GM21576 (cell line): ENCODE results near the gene GNL2.

Experiments
- ATAC-seq: cut with Tn5 transposase; IDR thresholded peaks from one replicate; pipeline ENCODE4 v1.9.1; 2021; ENCODE audit warnings: mild to moderate bottlenecking, moderate library complexity; ENCODE audit not compliant: unreplicated experiment

GNL2 gene

DNA sequence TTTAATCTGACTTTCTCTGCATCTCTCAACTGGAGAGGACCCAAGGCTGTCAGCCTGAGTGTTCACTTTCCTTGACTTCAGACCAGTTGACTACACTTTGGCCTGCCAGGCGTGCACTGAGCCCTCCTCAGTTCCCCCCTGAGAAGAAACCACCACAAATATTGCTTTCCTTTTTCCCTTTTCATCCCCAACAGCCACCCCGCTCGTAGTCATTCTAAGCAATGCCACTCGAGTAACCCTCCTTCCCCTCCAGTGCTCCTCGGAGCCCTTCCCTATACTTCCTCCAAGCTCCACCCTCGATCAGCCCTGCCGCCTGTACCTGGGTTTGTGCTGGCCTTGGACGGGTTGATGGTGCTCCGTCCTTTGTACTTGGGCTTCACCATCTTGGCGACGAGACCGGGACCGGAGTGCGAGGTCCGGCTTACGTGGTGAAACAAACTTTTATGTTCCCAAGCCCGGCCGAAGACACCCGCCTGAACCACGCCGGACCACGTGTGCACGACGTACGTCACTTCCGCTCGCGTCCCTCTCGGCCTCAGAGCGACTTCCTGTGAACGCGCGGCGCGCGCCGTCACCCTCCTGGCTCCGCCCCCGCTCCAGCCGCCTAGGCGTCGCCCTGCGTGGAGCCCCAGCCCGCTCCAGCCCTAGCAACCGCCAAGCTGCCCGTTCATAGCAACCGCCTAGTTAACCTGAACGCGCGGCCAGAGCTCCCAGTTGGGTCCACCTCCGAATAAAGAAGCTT is at the start of gene GNL2:
Gene GNL2, minus strand, starts transcription at position 498 of the 742 bp plus-strand sequence. Its CDS starts 115 bp downstream, at position 383.
- ATAC-seq = peak; percentile 96

DNA sequence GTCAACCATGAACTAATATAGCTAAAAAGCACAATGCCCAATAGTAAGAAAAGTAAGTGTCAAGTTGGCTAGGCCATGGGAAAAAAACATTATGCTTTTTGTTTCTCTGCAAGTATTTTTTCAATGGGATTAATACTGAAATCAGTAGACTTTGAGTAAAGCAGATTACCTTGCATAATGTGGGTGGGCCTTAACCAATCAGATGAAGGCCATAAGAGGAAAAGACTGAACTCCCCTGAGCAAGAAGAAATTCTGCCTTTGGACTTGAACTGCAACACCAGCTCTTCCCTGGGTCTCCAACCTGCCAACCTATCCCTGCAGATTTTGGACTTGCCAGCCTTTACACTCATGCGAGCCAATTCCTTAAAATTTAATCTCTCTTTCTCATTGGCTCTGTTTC is 45.3 kb upstream of the GNL2 start:
- no peak for ATAC-seq

DNA sequence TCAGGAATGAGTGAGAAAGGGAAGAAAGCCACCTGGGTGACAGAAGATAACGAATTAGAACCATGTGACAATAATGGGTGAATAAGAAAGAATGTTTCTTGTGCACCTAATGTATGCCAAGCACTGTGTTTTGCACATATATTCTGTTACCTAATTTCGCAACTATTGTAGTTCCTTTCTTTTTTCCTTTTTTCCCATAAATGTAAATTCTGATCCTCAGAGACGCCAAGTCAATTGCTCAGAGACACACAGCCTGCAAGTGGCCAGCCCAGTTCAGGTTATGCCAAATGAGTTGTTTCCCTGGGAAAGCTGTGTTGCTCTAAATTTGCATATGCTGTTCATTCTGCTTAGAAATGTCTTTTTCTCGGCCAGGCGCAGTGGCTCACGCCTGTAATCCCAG is 40.7 kb upstream of the GNL2 start:
- no peak for ATAC-seq

- ATAC-seq = no peak
These were observed 39.5 kb upstream of the GNL2 start for GRCh38 chr1:37634992-37635902.

DNA sequence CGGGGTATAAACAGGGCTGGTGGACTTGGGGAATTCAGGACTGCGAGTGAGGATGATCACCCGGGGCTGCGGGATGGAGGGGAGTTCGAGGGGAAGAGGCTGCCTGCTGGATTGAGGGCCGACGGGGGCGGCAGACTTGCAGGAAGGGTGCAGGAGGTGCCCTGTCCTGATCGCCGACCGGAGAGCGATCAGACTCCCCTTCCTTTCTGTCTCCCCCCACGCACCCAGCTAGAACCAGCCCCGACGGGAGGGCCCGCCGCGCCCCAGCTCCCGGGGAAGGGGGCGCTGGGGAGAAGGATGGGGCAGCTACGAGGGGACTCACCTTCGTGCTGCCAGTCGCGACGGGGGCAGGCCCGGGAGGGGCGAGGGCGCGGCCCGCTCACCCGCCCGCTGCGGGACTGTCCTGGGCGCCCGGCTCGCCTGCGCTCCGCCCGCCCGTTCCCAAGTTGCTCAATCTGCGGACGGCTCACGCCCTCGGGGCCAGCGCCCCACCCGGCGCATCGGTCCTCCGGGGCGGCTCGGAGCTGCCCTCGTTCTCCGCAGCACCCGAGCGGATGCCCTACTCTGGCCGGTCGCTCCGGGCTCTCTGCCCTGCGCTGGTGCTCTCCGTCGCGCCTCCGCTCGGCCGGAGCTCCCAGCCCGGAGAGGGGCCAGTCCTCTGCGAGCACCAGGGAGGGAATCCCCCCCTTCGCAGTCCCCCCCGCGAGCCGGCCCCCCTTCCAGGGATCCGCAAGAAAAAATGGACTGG is 38.7 kb upstream of the GNL2 start, which contains the start of gene RSPO1:
Gene RSPO1, minus strand, starts transcription at position 649 of the 748 bp plus-strand sequence. CDS start 5,231 bp downstream, outside the sequence.
- no peak for ATAC-seq

DNA sequence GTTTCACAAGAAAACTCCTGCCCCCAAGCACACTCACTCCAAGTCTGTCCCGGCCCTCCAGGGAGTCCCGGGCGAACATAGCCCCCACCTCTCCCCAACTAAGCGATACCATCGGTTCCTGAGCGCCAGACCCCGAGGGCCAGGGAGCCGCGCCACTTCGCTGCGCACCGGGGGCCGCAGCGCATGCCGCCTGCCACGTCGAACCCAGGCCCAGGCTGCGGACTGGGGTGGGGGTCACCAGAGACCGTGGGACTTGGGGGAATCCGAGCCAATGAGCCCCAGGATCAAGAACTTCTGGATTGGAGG is 38.2 kb upstream of the GNL2 start:
- no peak for ATAC-seq

GRCh38 chr1:37633040-37633937 is 37.6 kb upstream of the GNL2 start:
- no peak for ATAC-seq

GRCh38 chr1:37631036-37631435 is 35.3 kb upstream of the GNL2 start:
- ATAC-seq = no peak

DNA sequence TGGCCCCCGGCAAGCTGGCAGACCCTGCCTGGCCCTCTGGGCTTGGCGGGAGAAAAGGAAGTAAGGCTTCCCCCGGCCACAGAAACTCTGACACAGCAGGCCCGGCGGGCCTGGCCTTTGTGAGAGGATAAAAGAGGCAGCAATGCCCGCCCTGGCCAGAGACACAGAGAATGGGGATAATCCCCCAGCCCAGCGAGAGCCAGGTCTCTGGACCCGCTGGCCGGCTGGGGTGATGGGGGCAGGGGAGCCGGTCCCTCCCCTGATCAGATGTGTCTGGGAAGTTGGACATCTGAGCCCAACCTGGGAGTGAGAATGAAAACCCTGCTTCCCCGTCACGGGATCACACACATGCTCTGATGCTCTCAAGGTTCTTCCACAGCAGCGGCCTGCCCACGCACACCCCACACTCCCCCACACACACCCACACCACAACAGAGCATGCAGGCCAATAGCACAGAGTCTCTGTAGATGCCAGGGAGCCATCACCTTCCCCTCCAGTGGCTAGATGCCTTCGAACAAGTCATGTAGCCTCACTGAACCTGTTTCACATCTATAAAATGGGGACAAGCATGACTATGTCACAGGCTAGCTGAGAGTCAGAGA is 34.8 kb upstream of the GNL2 start:
- no peak for ATAC-seq

DNA sequence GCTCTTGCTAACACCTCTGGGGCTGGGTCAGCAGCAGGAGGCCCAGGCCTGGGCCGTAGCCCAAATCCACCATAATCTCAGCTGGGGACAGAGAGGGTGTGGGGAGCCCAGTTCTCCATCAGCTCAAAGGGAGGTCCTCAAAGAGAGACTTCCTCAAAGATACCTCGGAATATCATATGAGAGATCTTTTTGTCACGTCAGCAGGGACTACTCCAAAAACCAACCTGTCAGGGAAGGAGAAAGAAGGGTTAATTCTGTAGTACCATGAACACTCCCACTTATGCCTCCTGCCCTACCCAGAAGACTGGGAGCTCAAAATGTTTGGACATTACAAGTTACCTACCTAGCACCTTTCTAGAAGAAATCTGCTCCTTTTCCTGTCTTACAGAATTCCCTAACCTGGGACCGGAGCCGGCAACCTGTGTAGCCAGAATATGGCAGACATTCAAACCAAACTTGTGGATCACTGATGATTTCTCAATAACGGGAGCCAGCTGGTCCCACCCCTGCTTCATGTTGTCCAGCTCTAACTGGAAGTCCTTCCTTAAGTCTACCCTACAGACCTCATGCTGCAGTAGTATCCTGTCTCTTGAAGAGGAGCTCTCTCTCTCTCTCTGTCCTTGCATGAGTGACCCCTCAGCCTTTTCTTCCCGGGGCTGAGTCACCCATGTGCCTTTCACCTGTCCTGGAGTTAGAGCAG is 34.1 kb upstream of the GNL2 start:
- ATAC-seq = no peak

DNA sequence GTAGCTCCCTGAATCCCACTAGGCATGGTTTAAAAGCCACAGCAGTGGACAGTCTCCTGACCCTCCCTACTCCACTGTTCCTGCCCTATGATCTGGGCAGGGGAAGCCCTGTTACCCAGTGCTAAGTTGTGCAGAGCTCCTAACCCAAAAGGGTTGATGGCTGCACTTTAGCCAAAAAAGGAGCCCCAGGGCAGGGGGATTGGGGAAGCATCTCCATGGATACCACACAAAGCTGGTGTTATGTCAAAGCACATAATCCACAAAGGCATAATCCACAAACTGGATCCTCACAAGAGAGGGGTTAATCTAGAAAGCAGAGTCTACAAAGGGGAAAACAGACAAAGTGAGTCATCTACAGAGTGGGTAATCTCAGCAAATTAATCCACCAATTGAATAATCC is 33.3 kb upstream of the GNL2 start:
- no peak for ATAC-seq

GRCh38 chr1:37628026-37628556 is 32.4 kb upstream of the GNL2 start:
- ATAC-seq = no peak

GRCh38 chr1:37622131-37622530 is 26.4 kb upstream of the GNL2 start:
- ATAC-seq = no peak

DNA sequence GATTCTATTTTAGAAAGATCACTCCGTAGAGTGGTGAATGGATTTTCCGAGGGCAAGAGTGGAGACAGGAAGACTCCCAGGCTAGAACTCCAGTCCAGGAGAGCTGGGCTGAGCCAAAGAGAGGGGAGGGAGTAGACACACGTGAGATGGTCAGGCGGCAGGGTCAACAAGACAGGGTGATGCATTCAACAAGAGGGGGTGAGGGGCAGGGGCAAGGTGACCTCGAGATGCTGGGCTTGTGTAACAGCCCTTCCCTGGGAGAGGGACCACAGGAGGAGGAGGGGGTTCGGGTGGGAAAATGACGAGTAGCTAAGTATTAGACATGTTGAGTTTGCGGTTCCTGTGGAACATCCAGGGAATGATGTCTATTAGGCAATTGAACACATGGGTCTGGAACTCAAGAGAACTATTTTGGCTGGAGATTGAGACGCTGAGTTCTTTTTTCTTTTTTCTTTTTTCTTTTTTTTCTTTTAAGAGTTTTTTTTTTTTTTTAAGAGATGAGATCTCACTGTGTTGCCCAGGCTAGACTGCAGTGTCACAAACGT is 25.7 kb upstream of the GNL2 start:
- no peak for ATAC-seq

GRCh38 chr1:37620707-37621106 is 25.0 kb upstream of the GNL2 start:
- no peak for ATAC-seq

GRCh38 chr1:37616330-37616729 is 20.6 kb upstream of the GNL2 start:
- ATAC-seq = no peak

DNA sequence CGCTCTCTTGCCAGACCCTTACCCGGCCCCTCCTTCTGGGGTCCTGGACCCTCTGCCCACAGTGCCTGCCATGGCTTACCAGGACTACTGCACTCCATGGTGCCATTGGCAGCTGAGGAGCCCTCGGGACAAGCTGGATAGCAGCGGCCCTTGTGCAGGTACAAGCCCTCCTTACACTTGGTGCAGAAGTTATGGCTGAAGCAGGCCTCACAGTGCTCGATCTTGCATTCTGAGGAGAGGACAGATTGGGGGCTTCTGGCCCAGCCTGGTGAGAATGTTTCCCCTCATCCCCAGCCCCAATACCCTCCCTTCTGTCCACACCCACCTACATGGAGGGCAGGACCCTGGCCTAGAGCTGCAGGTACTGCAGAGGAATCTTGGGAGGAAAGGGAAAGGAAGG is 18.4 kb upstream of the GNL2 start:
- no peak for ATAC-seq

DNA sequence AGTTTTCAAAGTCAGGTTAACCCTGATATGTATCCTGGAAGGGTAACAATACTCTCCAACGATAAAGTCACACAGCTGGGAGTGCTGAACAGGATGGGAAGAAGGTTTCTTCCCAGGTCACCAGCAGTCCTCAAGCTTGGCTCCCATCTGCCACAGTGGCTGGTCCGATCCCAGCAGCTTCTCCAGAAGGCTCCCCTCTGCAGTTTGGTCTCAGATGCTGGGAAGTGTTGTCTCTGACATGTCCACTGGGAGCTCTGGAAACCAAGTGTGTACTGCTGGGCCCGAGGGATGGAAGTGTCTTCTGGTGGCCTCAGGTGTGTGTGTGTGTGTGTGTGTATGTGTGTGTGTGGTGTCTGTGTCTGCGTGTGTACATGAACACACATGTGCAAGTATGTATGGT is 16.4 kb upstream of the GNL2 start:
- ATAC-seq = no peak

DNA sequence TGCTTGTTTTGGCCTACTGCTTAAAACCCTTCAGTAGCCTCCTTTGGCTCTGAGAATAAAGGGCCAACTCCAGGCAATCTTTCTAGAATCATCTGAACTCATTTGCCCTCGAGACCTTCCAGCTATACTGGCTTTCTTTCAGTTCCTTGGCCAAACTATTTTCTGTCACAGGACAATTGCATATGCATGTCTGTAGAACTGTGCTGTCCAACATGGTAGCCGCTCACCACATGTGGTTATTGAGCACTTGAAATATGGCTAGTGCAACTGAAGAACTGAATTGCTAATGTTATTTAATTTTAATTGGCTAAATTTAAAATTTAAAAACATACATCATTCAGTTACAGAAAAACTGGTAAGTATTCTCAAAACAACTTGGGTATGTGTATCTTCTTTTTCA is 14.3 kb upstream of the GNL2 start:
- no peak for ATAC-seq
